Skeletal muscle cell (primary cell): ENCODE data around the gene GDF11.

Experiments used
- DNase-seq: peaks from one replicate; pipeline ENCODE4 v3.0.0-alpha.2; 2010; ENCODE audit warnings: low read depth
- H3K4me3 ChIP-seq: 2 replicates; pipeline ENCODE4 v1.5.1; 2011; ENCODE audit warnings: low read depth, mild to moderate bottlenecking, control low read depth, low read length, moderate library complexity

The GDF11 gene

GRCh38 chr12:55760663-55761062 lies 17.7 kb downstream of the GDF11 start:
- H3K4me3 ChIP-seq: no peak overlapping the region
- DNase-seq: no peak

DNA sequence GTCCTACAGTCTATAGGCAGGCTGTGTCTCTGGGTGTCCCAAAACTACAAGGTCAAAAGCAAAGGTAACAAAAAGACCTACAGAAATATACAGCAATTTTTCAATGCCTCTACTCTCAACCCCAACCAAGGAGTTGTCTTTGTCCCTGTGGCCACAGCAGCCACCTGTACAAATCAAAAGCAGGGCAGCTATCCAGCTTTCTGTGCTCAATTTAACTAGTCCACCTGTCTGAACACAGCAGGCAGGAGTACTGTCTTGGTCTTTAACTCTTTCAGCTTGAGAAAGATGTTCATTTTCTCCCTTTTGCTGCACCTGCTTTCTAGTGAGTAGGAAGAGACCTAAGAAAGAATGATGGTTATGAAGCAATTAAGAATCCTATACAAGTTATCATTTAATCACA lies 19.7 kb downstream of the GDF11 start:
- H3K4me3 ChIP-seq: no peak overlapping the region
- no peak for DNase-seq

DNA sequence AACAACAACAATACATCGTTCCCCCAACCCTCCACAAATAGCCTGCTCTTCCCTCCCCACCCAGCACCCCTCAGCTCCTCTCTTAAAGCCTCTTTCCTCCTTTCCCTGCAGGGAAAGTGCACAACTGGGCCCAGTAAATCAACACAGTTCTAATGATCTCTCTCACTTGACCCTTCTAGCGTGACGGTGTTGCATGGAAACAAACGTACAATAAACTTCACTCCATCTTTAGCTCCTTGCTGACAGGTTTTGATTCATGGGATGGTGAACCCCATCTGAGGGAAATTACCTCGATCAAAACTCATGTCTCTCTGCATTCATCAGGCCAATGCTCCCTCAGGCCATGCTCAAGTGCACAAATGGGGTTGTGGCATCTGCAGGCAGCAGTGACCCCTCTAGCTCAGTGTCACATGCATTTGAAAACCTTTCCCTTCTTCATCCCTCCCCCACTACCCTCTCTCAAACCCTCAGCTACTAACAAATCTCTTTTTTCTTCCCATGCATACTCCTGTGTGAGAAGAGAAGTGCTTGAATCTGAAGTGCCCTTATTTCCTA lies 22.9 kb downstream of the GDF11 start:
- H3K4me3 ChIP-seq: no peak overlapping the region
- no peak for DNase-seq

- no peak overlapping the region for H3K4me3 ChIP-seq
- DNase-seq: no peak
These were observed 24.2 kb downstream of the GDF11 start for GRCh38 chr12:55767156-55767555.

- DNase-seq: peak; percentile 7
- no peak overlapping the region for H3K4me3 ChIP-seq
These were observed 28.8 kb downstream of the GDF11 start for GRCh38 chr12:55771736-55772135.

GRCh38 chr12:55777856-55778255 lies 34.9 kb downstream of the GDF11 start:
- no peak for DNase-seq
- H3K4me3 ChIP-seq: no peak overlapping the region

- DNase-seq: no peak
- H3K4me3 ChIP-seq: no peak overlapping the region
These were observed 37.8 kb downstream of the GDF11 start for GRCh38 chr12:55780685-55781084.

GRCh38 chr12:55788546-55788945 lies 45.6 kb downstream of the GDF11 start:
- DNase-seq: no peak
- no peak overlapping the region for H3K4me3 ChIP-seq

DNA sequence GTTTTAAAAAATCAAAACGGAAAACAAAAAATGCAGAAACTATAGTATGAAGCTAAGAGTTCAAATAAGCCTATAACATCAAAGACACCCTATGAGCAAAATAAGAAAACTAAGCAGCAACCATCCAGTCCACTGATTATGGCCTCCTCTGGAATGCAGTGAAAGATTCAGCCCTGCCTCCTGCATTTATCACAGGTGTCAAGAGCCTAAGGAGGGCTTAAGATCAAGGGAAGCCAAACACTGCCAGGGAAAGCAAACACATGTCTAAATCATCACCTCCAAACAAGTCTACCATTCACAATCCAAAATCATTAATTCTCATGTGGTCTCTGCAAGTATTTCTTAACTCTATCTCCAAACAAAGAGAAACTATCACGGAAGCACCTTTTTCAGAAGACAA lies 46.2 kb downstream of the GDF11 start:
- no peak for DNase-seq
- H3K4me3 ChIP-seq: no peak overlapping the region

DNA sequence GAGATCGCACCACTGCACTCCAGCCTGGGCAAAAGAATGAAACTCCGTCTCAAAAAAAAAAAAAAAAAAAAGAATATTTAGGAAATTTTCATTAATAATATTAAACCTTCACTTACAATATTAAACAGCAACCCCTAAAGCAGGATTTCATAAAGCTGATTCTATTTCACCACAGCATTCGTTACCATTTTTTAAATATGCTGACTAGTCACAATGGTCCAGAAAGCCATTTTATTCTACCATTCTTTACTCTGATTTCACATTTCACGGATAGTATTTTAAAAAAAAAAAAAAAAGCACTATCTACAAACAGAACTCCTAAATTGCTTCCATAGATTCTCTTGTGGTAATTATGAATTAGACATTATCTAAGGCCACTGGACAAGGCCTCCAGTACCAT lies 47.0 kb downstream of the GDF11 start:
- no peak overlapping the region for H3K4me3 ChIP-seq
- no peak for DNase-seq

- no peak for DNase-seq
- H3K4me3 ChIP-seq: no peak overlapping the region
These were observed 53.0 kb downstream of the GDF11 start for GRCh38 chr12:55795950-55796349.

DNA sequence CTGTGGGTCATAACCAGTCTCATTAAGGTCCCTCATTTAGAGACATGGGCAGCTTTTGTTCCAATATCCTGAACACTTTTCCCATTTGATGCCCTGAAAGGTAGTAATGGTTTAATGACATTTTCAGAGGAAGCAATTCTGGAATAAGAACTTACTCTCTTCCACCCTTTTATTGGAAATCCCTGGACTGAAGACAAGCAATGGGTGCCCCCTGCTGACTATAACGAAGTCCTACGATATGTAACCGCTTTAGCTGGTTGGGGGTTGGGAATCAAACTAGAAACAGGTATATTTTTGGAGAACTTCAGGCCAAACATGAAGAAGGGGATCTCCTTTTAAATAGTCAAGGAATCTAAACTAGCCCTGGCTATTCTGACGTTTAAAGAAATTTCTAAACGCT lies 54.1 kb downstream of the GDF11 start:
- DNase-seq: peak; percentile 14
- no peak overlapping the region for H3K4me3 ChIP-seq

- DNase-seq: no peak
- no peak overlapping the region for H3K4me3 ChIP-seq
These were observed 54.6 kb downstream of the GDF11 start for GRCh38 chr12:55797550-55797949.
